Measurements from ENCODE around the gene ACSF2. TPM values are rescaled to one million over a fixed set of nuclear protein-coding genes. Genes with fewer than 3 reads are reported as not detected.

ACSF2 gene
- total and polyA plus RNA-seq, 2 of the 13 experiments (the other 11 are each of a cell fraction or from before 2014, with no cell fraction given), result 87.3 to 109 TPM

DNA sequence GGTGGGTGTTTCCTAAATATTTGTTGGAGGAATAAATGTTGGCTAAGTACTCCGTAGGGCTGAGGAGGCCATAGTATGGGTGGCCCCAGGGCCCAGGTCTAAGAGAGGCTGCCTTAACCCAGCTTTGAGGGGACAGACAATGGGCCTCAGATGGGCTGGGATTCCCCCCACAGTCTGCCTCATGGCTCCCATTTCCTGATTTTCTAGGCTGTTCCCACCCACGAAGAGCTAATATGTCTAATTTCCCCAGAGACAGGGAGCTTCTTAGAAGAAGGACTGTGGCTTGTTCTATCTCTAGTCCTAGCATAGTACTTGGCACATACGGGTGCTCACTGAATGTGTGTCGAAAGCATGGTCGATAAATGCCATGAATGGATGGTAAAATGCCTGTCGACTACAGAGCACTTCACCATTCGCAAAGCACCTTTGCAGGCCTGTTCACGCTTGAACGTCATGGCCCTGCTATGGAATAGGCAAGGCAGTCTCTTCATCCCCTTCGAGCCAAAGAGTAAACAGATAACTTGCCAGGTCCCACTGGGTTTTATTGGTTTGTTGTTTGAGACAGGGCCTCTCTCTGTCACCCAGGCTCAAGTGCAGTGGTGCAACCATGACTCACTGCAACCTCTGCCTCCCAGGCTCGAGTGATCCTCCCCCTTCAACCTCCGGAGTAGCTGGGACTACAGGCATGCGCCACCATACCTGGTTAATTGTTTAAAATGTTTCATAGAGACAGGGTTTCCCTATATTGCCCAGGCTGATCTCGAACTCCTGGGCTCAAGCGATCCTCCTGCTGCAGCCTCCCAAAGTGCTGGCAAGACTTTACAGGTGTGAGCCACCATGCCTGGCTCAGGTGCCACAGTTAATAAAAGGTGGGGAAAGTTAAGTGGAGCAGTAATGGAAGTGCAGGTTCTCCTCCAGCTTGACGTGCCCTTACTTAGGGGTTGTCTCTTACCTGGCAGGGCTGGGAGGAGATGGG, 33.0 kb downstream of the ACSF2 start (continued):
- TF ChIP-seq, protein P1, sequence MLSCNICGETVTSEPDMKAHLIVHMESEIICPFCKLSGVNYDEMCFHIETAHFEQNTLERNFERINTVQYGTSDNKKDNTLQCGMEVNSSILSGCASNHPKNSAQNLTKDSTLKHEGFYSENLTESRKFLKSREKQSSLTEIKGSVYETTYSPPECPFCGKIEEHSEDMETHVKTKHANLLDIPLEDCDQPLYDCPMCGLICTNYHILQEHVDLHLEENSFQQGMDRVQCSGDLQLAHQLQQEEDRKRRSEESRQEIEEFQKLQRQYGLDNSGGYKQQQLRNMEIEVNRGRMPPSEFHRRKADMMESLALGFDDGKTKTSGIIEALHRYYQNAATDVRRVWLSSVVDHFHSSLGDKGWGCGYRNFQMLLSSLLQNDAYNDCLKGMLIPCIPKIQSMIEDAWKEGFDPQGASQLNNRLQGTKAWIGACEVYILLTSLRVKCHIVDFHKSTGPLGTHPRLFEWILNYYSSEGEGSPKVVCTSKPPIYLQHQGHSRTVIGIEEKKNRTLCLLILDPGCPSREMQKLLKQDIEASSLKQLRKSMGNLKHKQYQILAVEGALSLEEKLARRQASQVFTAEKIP (CRISPR knock-in tag; IDR thresholded peaks at IDR 0.05; ENCODE audit: borderline replicate concordance), result no peak
- TF ChIP-seq NCOA1 (CRISPR knock-in tag; IDR thresholded peaks at IDR 0.05) (no peak), ZNF615 (CRISPR knock-in tag; IDR thresholded peaks at IDR 0.05; ENCODE audit: borderline replicate concordance) (0 out of 2 replicates have a peak, but pooled peaks have one; percentile 12), ZNF737 (CRISPR knock-in tag; IDR thresholded peaks at IDR 0.05; ENCODE audit: borderline replicate concordance) (no peak), ZSCAN20 (CRISPR knock-in tag; IDR thresholded peaks at IDR 0.05; ENCODE audit: borderline replicate concordance) (no peak), ZNF496 (CRISPR knock-in tag; IDR thresholded peaks at IDR 0.05; ENCODE audit: insufficient replicate concordance) (no peak), SIN3A (IDR thresholded peaks at IDR 0.05; ENCODE audit: borderline replicate concordance, low read depth, low read length) (no peak), ZNF253 (CRISPR knock-in tag; IDR thresholded peaks at IDR 0.05; ENCODE audit: borderline replicate concordance) (peak; percentile 70; the same call in 1 of the 2 replicates), RFX5 (IDR thresholded peaks at IDR 0.05; ENCODE audit: low read depth, low read length) (no peak), NR2F6 (IDR thresholded peaks at IDR 0.05) (0 out of 2 replicates have a peak, but pooled peaks have one; percentile 27), NR2F6 (CRISPR knock-in tag; IDR thresholded peaks at IDR 0.05) (peak; percentile 77), XRCC5 (optimal IDR thresholded peaks at IDR 0.05; ENCODE audit: low read length) (no peak), MEF2D (CRISPR knock-in tag; IDR thresholded peaks at IDR 0.05) (peak; percentile 76; the same call in 1 of the 2 replicates)
- TF ChIP-seq, protein P2, sequence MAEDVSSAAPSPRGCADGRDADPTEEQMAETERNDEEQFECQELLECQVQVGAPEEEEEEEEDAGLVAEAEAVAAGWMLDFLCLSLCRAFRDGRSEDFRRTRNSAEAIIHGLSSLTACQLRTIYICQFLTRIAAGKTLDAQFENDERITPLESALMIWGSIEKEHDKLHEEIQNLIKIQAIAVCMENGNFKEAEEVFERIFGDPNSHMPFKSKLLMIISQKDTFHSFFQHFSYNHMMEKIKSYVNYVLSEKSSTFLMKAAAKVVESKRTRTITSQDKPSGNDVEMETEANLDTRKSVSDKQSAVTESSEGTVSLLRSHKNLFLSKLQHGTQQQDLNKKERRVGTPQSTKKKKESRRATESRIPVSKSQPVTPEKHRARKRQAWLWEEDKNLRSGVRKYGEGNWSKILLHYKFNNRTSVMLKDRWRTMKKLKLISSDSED (CRISPR knock-in tag; IDR thresholded peaks at IDR 0.05), result no peak
- TF ChIP-seq, protein P3, sequence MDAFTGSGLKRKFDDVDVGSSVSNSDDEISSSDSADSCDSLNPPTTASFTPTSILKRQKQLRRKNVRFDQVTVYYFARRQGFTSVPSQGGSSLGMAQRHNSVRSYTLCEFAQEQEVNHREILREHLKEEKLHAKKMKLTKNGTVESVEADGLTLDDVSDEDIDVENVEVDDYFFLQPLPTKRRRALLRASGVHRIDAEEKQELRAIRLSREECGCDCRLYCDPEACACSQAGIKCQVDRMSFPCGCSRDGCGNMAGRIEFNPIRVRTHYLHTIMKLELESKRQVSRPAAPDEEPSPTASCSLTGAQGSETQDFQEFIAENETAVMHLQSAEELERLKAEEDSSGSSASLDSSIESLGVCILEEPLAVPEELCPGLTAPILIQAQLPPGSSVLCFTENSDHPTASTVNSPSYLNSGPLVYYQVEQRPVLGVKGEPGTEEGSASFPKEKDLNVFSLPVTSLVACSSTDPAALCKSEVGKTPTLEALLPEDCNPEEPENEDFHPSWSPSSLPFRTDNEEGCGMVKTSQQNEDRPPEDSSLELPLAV (CRISPR knock-in tag; conservative IDR thresholded peaks at IDR 0.05; ENCODE audit: low read depth), result no peak
- TF ChIP-seq, protein P4, sequence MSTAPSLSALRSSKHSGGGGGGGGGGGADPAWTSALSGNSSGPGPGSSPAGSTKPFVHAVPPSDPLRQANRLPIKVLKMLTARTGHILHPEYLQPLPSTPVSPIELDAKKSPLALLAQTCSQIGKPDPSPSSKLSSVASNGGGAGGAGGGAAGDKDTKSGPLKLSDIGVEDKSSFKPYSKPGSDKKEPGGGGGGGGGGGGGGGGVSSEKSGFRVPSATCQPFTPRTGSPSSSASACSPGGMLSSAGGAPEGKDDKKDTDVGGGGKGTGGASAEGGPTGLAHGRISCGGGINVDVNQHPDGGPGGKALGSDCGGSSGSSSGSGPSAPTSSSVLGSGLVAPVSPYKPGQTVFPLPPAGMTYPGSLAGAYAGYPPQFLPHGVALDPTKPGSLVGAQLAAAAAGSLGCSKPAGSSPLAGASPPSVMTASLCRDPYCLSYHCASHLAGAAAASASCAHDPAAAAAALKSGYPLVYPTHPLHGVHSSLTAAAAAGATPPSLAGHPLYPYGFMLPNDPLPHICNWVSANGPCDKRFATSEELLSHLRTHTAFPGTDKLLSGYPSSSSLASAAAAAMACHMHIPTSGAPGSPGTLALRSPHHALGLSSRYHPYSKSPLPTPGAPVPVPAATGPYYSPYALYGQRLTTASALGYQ (CRISPR knock-in tag; IDR thresholded peaks at IDR 0.05), result peak; percentile 24; the same call in 1 of the 2 replicates
- TF ChIP-seq, protein P5, sequence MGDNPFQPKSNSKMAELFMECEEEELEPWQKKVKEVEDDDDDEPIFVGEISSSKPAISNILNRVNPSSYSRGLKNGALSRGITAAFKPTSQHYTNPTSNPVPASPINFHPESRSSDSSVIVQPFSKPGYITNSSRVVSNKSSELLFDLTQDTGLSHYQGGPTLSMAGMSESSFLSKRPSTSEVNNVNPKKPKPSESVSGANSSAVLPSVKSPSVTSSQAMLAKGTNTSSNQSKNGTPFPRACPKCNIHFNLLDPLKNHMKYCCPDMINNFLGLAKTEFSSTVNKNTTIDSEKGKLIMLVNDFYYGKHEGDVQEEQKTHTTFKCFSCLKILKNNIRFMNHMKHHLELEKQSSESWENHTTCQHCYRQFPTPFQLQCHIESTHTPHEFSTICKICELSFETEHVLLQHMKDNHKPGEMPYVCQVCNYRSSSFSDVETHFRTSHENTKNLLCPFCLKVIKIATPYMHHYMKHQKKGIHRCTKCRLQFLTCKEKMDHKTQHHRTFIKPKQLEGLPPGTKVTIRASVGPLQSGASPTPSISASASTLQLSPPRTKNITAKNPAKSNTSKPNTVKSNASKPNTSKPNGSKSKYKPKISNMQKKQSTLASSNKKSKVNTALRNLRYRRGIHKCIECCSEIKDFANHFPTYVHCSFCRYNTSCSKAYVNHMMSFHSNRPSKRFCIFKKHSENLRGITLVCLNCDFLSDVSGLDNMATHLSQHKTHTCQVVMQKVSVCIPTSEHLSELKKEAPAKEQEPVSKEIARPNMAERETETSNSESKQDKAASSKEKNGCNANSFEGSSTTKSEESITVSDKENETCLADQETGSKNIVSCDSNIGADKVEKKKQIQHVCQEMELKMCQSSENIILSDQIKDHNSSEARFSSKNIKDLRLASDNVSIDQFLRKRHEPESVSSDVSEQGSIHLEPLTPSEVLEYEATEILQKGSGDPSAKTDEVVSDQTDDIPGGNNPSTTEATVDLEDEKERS (CRISPR knock-in tag; IDR thresholded peaks at IDR 0.05), result no peak

Measured in HepG2 (cell line).